CD4-positive, alpha-beta T cell treated with Interleukin-6 at 100 ng/mL for 8 hours (primary cell): Measurements from ENCODE around the gene MATR3.
"Not testable (repeated sequence)": the region's sequence is repeated elsewhere in the genome, so short reads cannot be mapped to it uniquely, and the experiment has no call there.

Experiments
- DNase-seq: peaks from one replicate; pipeline ENCODE4 v3.0.0-alpha.2; 2020; ENCODE audit warnings: mixed read lengths, low spot score

Gene MATR3

DNA sequence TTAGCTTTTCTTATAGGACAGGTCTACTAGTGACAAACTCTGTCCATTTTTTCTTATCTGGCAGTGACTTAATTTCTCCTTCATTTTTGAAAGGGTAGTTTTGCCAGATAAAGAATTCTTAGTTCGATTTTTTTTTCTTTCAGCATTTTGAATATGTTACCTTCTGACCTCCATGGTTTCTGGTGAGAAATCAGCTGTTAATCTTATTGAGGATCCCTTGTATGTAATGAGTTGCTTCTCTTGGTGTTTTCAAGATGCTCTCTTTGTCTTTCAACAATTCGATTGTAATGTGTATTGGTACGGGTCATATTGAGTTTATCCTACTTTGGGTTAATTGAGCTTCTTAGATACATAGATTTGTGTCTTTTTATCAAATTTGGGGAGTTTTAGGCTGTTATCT lies 60.6 kb downstream of the MATR3 start:
- no peak for DNase-seq

DNA sequence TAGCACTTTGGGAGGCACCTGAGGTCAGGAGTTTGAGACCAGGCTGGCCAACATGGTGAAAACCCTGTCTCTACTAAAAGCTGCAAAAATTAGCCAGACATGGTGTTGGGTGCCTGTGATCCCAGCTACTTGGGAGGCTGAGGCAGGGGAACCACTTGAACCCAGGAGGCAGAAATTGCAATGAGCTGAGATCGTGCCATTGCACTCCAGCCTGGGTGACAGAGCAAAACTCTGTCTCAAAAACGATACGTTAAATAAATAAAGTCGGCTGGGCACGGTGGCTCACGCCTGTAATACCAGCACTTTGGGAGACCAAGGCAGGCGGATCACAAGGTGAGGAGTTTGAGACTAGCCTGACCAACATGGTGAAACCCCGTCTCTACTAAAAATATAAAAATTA lies 62.4 kb downstream of the MATR3 start:
- not testable (repeated sequence) for DNase-seq

DNA sequence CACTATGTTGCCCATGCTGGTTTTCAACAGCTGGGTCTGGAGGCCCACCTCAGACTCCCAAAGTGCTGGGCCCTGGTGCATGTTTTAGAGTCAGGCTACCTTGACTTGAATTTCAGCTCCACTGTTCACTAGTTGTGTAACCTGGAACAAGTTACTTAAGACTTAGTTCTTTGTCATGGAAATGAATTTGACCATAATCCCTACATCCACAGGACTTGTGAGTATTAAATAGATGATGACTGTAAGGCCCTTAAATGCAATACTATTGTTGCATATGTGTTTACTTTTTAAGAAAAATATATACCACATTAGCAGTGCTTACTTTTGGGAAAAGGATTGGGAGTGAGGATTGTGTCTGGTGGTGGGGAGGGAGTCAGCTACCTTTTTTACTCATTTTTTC lies 64.5 kb downstream of the MATR3 start:
- no peak for DNase-seq

DNA sequence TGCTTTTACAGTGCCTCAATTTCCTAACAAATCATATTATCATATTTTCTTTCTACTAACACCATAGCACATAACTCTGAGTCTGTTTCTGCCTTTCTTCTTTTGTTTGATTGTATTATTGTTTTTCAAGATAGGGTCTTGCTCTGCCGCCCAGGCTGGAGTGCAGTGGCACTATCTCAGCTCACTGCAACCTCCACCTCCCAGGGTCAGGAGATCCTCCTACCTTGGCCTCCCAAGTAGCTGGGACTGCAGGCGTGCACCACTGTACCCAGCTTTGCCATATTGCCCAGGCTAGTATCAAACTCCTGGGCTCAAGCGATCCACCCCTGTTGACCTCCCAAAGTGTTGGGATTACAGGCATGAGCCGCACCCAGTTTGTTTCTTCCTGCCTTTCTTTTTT lies 66.8 kb downstream of the MATR3 start:
- DNase-seq: no peak

DNA sequence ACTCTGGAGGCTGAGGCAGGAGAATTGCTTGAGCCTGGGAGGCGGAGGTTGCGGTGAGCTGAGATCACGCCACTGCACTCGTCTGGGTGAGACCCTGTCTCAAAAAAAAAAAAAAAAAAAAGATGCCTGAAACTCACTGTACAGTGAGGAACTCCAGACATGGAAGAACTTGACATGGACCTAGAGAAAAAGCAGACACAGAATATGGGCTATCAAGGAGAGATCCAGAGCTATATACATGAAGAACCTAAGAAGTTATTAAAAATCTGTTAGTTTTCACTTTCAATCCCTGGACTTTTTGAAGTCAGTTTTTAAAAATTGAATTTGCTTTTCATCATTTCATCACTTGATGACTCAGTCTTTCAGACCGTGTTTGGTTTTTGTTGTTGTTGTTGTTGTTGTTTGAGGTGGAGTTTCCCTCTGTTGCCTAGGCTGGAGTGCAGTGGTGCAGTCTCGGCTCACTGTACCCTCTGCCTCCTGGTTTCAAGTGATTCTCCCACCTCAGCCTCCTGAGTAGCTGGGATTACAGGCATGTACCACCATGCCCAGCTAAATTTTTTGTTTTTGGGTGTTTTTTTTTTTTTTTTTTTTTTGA lies 68.4 kb downstream of the MATR3 start:
- DNase-seq: no peak

DNA sequence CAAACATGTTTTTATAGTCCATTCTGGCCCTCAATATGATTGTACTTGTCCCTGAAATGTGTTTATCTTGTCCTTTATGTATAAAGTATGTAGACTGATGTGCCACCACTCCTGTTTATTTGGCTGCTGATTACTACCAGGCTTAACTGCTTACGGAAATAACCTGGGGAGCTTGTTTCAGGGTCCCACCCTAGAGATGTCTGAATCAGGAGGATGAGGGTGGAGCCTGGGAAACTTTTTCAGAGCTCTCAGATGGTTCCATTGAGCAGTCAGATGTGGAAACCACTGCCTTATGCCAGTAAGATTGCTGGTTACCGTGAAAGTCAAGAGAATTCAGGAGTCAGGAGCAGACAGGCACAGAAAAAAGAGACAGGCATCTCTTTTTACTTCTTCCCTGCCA lies 70.4 kb downstream of the MATR3 start:
- DNase-seq: no peak

DNA sequence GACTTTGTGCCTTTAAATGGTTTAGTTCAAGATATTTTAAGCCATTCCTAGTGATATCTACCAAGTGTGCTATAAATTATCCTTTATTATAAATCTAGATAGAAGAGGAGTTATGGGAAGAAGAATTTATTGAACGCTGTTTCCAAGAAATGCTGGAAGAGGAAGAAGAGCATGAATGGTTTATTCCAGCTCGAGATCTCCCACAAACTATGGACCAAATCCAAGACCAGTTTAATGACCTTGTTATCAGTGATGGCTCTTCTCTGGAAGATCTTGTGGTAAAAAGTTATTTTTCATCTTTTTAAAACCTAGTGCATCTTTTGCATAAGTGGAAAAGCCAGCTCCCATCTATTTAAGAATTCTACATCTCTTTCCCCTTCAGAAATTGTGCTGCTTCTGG lies 70.9 kb downstream of the MATR3 start:
- no peak for DNase-seq

DNA sequence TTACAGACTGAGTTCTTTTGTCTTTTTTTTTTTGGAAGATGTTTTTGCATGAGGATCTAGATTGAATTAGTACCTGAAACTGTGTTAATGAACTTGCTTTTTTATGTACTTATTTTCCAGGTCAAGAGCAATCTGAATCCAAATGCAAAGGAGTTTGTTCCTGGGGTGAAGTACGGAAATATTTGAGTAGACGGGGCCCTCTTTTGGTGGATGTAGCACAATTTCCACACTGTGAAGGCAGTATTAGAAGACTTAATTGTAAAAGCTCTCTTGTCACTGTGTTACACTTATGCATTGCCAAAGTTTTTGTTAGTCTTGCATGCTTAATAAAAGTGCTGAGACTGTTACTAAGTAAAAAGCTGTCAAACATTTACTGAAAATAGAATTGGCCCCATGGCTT lies 75.1 kb downstream of the MATR3 start:
- DNase-seq: no peak

DNA sequence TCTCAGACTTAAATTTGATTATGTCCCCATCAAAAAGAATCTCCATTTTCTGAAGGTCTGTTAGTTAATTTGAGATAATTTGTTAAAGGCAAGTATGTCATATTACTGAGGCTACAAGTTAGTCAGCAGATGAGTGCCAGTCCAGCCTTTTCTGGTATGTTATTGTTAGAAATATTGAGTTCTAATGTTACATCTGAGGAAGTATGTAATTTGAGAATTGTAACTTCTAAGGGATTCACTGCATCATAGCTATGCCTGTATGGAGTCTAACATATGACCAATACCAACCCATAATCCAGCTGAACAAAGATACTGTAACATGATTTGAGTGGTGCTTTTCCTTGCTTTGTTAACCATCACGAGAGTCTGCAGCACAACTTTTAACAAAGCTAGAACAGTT lies 75.6 kb downstream of the MATR3 start:
- no peak for DNase-seq

DNA sequence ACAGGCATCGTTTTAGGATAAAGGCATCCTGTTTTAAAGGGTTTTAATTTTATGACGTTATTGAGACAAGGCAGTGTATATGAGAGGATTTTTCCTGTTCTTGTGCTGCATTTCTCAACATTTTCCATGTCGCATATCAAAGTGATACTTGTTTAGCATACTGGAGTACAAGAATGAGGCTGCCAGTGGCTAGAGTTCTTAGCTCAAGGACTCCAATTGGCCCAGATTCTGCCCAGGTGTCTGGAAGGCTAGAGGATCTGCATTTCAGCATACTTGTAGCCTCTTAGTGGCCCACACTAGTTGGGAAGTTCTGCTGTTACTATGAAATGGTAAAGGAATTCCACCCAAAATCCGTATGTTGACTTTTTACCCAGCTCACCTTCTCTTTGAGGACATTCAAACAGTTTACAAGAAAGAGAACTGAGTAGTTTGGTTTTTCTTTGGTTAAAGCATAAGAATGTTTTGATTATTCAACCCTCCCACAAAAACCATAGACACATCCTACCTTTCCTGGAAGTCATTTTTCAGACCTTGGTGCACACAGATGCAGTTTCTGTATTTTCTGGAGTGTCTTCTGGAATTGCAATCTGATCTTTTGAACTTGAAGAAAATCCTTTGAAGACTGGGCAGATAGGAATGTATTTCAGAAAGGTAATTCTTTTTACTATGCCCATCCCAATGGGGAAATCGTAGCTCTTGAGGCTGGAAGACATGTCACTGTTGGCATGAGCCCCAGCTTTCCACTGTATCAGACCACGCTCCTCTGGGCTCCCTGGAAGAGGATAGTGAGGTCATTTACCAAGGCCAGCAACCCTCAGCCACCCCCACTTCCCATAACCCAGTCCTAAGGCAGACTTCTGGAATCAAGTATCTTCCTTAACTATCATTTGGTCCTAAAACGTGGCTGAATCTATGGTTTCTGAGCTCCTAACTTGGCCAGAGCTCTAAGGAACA lies 78.2 kb downstream of the MATR3 start:
- DNase-seq: no peak

DNA sequence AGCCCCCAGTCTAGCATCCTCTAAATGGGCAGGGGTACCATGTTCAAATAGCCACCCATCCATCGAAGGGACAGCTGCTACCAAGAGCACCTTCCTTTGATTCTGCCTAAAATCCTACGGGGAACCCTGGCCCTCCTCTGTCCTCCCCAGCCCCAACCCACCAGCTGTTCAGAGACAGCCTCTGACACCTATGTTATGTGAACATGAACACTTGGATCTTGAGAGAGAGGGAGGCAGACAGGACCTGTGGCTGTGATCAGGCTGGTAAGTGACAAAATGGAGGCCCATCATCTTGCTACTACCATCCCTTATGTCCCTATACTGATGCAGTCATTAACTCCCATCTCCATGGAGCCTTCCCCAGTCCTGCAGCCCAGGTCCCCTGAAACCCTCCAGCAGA lies 81.4 kb downstream of the MATR3 start:
- DNase-seq: no peak

DNA sequence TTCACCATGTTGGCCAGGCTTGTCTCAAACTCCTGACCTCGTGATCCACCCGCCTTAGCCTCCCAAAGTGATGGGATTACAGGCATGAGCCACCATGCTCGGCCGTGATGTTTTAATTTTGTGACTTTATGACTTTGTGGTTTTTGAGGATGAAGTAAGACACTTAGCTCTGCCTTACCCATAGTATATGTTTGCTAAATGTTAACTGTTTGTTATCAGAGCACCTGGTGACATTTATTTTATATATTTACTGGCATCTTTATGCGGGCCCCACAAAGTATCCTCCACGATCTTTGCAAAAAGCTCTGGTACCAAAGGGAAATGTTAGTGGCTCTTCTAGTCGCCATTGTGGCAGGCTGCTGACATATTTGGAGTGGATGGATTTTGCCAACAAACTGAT lies 82.8 kb downstream of the MATR3 start:
- DNase-seq: no peak

DNA sequence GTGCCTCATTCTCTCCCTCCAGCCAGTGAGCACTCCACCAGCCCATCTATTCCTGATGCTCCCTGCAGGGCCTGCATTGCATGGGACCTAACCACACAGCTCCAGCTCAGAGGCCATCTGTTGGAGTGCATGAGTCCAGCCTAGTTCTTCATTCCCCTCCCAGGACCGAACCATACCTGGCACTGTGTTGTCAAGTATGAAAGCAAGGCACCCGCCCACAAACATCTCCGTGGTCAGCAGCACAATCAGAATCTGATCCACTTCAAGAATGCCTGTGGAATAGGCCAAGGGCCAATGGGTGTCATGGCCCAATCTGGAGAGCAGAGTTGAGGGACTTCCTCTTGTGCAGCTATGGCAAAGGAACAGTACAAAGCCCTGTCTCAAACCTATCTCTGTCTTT lies 83.7 kb downstream of the MATR3 start:
- DNase-seq: no peak

DNA sequence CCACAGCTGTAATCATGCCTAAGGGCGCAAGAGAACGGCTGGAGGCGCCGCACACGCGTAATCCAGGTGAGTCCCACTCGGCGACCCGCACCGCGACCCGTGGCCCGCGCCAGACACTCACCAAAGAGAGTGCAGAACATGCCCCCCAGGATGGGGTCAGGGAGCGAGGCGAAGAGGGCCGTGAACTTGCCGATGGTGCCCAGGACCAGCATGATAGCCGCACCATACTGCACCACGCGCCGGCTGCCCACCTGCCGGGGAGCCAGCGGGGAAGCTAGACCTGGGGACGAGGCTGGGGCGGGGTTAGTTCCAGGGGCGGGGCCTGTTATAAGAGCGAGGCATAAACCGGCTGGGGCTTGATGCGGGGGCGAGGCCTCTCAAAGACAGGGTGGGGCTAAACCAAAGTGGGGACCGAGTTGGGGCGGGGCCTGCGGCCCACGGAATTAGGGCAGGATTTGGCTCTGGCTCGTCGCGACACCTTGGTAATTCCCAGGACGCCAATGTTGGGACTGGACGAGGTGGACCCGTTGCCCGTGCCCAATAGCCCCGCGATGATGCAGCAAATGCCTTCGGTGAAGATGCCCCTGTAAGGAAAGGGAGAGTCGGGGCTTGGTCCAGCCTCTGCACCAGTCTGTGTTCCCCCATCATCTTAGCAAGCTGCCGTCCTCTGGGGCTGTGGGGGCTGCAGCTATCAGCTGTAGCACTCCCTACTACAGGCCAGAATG lies 84.7 kb downstream of the MATR3 start:
- no peak for DNase-seq

DNA sequence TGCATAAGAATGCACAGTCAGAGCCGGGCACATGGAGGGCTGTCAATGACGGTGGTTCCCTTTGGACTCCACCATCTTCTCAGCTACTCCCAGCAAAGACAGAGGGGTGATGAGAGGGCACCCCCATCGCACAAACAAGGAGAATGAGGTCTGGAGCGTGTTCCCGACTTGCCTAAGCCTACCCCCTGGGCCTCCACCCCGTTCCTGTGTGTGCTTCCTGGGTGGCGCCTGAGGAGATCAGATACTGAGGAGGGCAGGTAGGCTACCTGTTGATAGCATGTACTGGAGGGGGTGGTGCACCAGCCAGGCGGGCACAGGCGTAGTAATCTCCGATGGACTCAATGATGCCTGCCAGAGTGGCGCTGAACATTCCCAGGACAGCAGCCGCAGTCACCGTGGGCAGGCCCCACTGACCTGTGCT lies 85.4 kb downstream of the MATR3 start:
- no peak for DNase-seq

DNA sequence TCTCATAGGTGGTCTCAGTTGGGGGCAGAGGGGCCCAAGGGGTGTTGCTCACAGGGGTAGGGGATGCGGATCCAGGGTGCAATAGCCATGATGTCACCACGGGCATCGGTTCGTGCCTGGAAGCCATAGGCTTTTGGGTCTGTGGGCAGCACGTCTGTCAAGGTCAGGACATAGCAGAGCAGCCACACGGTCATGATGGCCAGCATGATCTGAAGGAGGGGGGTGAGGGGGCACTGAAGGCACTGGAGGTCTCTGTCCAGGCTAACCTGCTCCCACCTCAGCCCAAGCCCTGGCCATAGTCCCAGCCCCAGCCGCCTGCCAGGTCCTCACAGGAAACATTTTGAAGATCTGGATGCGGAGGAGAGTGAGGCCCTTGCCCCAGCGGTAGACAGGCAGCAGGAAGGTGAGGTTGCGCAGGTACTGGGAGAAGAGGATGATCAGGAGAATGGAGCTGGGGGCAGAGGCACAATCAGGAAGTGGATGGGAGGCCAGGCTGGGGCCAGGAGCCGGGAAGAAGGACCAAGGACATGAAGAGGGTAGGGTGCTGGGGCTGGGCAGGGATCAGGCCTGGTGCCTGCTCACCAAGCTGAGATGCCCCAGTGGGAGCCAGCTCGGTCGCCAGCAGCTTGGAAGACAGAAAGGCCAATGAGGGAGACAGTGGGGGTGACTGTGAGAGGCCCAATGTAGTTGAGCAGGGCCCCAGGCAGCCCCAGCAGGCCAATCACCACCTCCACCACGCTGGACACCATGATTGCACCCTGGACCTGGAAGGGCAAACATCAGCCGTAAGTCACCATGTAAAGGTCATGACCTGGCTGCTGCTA lies 86.3 kb downstream of the MATR3 start:
- DNase-seq: no peak
